Nephron (organoid): ENCODE results near the gene BBLN.

Source experiments
- H3K27ac Mint-ChIP-seq, 3 experiments: 2 replicates each; pipeline ENCODE4 v1.8.0; 2020; ENCODE audit warnings: mixed read lengths in 3 of 3, mild to moderate bottlenecking in 2 of 3, moderate library complexity in 1 of 3
- H3K27me3 Mint-ChIP-seq: 2 replicates; pipeline ENCODE4 v1.8.0; 2021; ENCODE audit warnings: low read depth, mild to moderate bottlenecking, moderate library complexity, mixed read lengths
- H3K36me3 Mint-ChIP-seq: 2 replicates; pipeline ENCODE4 v1.8.0; 2020; ENCODE audit warnings: low read depth, mixed read lengths
- H3K4me1 Mint-ChIP-seq: 2 replicates; pipeline ENCODE4 v1.8.0; 2020; ENCODE audit warnings: mixed read lengths
- H3K4me3 Mint-ChIP-seq, 3 experiments: 2 replicates each; pipeline ENCODE4 v1.8.0; 2020; ENCODE audit warnings: mild to moderate bottlenecking in 3 of 3, mixed read lengths in 3 of 3, moderate library complexity in 2 of 3
- H3K9me3 Mint-ChIP-seq: 2 replicates; pipeline ENCODE4 v1.8.0; 2020; ENCODE audit warnings: mixed read lengths
- TF ChIP-seq, protein P1 (sequence below), 3 experiments: fragments of 200-600 bp; sonication (generic); IDR thresholded peaks; one replicate each; pipeline ENCODE4 v1.5.0; 2021; ENCODE audit warnings: antibody characterized with exemption in 3 of 3; ENCODE audit not compliant: unreplicated experiment in 3 of 3

Gene BBLN

GRCh38 chr9:128153060-128153946 is 6.8 kb upstream of the BBLN start:
- Mint-ChIP-seq H3K27ac (no peak overlapping the region), H3K4me3 (no peak overlapping the region), H3K9me3 (no peaks in the 10 kb centered on the region), H3K4me1 (peaks cover 11% of the 10 kb centered on the region), H3K36me3 (no peaks in the 10 kb centered on the region), H3K27me3 (no peaks in the 10 kb centered on the region)
- TF ChIP-seq, protein P1, sequence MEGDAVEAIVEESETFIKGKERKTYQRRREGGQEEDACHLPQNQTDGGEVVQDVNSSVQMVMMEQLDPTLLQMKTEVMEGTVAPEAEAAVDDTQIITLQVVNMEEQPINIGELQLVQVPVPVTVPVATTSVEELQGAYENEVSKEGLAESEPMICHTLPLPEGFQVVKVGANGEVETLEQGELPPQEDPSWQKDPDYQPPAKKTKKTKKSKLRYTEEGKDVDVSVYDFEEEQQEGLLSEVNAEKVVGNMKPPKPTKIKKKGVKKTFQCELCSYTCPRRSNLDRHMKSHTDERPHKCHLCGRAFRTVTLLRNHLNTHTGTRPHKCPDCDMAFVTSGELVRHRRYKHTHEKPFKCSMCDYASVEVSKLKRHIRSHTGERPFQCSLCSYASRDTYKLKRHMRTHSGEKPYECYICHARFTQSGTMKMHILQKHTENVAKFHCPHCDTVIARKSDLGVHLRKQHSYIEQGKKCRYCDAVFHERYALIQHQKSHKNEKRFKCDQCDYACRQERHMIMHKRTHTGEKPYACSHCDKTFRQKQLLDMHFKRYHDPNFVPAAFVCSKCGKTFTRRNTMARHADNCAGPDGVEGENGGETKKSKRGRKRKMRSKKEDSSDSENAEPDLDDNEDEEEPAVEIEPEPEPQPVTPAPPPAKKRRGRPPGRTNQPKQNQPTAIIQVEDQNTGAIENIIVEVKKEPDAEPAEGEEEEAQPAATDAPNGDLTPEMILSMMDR (IDR thresholded peaks at IDR 0.05; ENCODE audit: unreplicated experiment in 3 of 3): no peak

GRCh38 chr9:128153947-128154695 is 5.9 kb upstream of the BBLN start:
- H3K36me3 Mint-ChIP-seq: no peaks in the 10 kb centered on the region
- H3K4me3 Mint-ChIP-seq: no peak overlapping the region
- H3K4me1 Mint-ChIP-seq: peaks cover 7% of the 10 kb centered on the region
- no peak overlapping the region for H3K27ac Mint-ChIP-seq
- H3K27me3 Mint-ChIP-seq: no peaks in the 10 kb centered on the region
- TF ChIP-seq, protein P1 (IDR thresholded peaks at IDR 0.05; ENCODE audit: unreplicated experiment in 3 of 3): no peak
- no peaks in the 10 kb centered on the region for H3K9me3 Mint-ChIP-seq

GRCh38 chr9:128155736-128156500 is 4.1 kb upstream of the BBLN start:
- TF ChIP-seq, protein P1 (IDR thresholded peaks at IDR 0.05; ENCODE audit: unreplicated experiment in 3 of 3): no peak
- Mint-ChIP-seq H3K27me3 (no peaks in the 10 kb centered on the region), H3K9me3 (no peaks in the 10 kb centered on the region), H3K27ac (no peak overlapping the region), H3K4me1 (peaks cover under 1% of the 10 kb centered on the region), H3K4me3 (no peak overlapping the region), H3K36me3 (no peaks in the 10 kb centered on the region)

GRCh38 chr9:128159522-128159783 is 612 bp upstream of the BBLN start:
- Mint-ChIP-seq H3K4me3 (peak overlapping the region; percentile 78 to 80 (median 79)), H3K4me1 (peaks cover 4% of the 10 kb centered on the region), H3K27me3 (no peaks in the 10 kb centered on the region), H3K9me3 (no peaks in the 10 kb centered on the region), H3K36me3 (peaks cover 14% of the 10 kb centered on the region), H3K27ac (peak overlapping the region; percentile 48 to 66 (median 66))
- TF ChIP-seq, protein P1 (IDR thresholded peaks at IDR 0.05; ENCODE audit: unreplicated experiment in 3 of 3): no peak

GRCh38 chr9:128160603-128160987 is 530 bp downstream of the BBLN start:
- no peaks in the 10 kb centered on the region for H3K9me3 Mint-ChIP-seq
- H3K4me3 Mint-ChIP-seq: peak overlapping the region; percentile 78 to 87 (median 84)
- TF ChIP-seq, protein P1 (IDR thresholded peaks at IDR 0.05; ENCODE audit: unreplicated experiment in 3 of 3): no peak
- peaks cover 18% of the 10 kb centered on the region for H3K36me3 Mint-ChIP-seq
- peak overlapping the region in 1 of 3 experiments; percentile 23 for H3K27ac Mint-ChIP-seq
- peaks cover 4% of the 10 kb centered on the region for H3K4me1 Mint-ChIP-seq
- no peaks in the 10 kb centered on the region for H3K27me3 Mint-ChIP-seq
